Heart left ventricle (tissue), 13 donors: ENCODE results near the gene VAPA.

Experiments
- CTCF ChIP-seq, 12 donors: fragments of 200-600 bp; sonication (generic) in 4 of 12; IDR thresholded peaks; one replicate each; pipeline versions ENCODE4 v1.5.0 to v1.8.0; 2018 to 2022; ENCODE audit warnings: antibody characterized with exemption in 12 of 12, mild to moderate bottlenecking in 5 of 12
- POLR2A ChIP-seq, 2 donors: fragments of 450-650 bp; IDR thresholded peaks; one replicate each; pipeline ENCODE4 v1.6.1; 2017; ENCODE audit warnings: antibody characterized with exemption in 2 of 2, mild to moderate bottlenecking in 2 of 2, moderate library complexity in 2 of 2
- donor health status: ischemic (EF 13 %, LVEDD 7.1; RV severe dilation, severe dysfunction).
- donor health status: DM: no; HTN: yes; CAD: no.
- donor health status: DM: no; HTN: no; CAD: no.
- donor health status: ischemic (EF 25% LVEDD 6.9; RV normal size, moderate dysfunction).
- donor health status: ischemic (EF 25% LVEDD 5.7; RV mildly dilated, moderate dysfunction).
- donor health status: ischemic (EF 35%, LVEDD 5.7; RV mildly dilated, moderate dysfunction).
- donor health status: nonischemic (EF 11% LVEDD 7.7; RV severe dilation, severe dysfunction).
- donor health status: DM: yes; HTN: yes; CAD: no.
- donor health status: PGD.
- donor health status: ischemic (EF 29% LVEDD 5.4; RV normal size, mild dysfunction).
- donor health status: nonischemic (EF 23%, LVEDD 6.1; RV moderate dilation, normal function).

- TF ChIP-seq CTCF (IDR thresholded peaks at IDR 0.05) (no peak), POLR2A (IDR thresholded peaks at IDR 0.05) (no peak)
Measured at GRCh38 chr18:9918016-9918680, 4.3 kb downstream of the VAPA start.
